PFSK-1 (cell line): Measurements from ENCODE around the gene ACTL7B.

Experiments used
- FOXP2 ChIP-seq: optimal IDR thresholded peaks from 2 replicates; pipeline ENCODE3; 2011; ENCODE audit warnings: borderline replicate concordance, control low read depth, inconsistent platforms; ENCODE audit not compliant: insufficient read depth; ENCODE audit errors: extremely low read length, extremely low read depth
- POLR2AphosphoS5 ChIP-seq: IDR thresholded peaks from 2 replicates; pipeline ENCODE4 v1.6.1; 2012; ENCODE audit warnings: low read depth, mild to moderate bottlenecking, control low read depth, low read length, moderate library complexity
- REST ChIP-seq, 2 experiments: IDR thresholded peaks; 2 replicates each; pipeline versions ENCODE4 v1.6.1 to v1.8.0; 2011 to 2012; ENCODE audit warnings: low read depth in 2 of 2, low read length in 2 of 2, control low read depth in 1 of 2, inconsistent platforms in 1 of 2, mild to moderate bottlenecking in 1 of 2, moderate library complexity in 1 of 2; ENCODE audit not compliant: insufficient read depth in 1 of 2
- SIN3A ChIP-seq: IDR thresholded peaks from 2 replicates; pipeline ENCODE4 v1.6.1; 2012; ENCODE audit warnings: mild to moderate bottlenecking, low read length, moderate library complexity, borderline replicate concordance; ENCODE audit not compliant: insufficient read depth
- TAF1 ChIP-seq: IDR thresholded peaks from 2 replicates; pipeline ENCODE4 v1.6.1; 2012; ENCODE audit warnings: low read length, control low read depth, borderline replicate concordance; ENCODE audit not compliant: insufficient read depth

The ACTL7B gene

GRCh38 chr9:108885643-108886348, 30.0 kb upstream of the ACTL7B start:
- TF ChIP-seq FOXP2 (no peak), SIN3A (no peak), TAF1 (no peak), REST (IDR thresholded peaks at IDR 0.05; ENCODE audit: insufficient read depth in 1 of 2, low read depth in 2 of 2, low read length in 2 of 2) (no peak), POLR2AphosphoS5 (no peak)

GRCh38 chr9:108884701-108885100, 28.9 kb upstream of the ACTL7B start:
- TF ChIP-seq FOXP2 (no peak), REST (IDR thresholded peaks at IDR 0.05; ENCODE audit: insufficient read depth in 1 of 2, low read depth in 2 of 2, low read length in 2 of 2) (no peak), TAF1 (no peak), POLR2AphosphoS5 (no peak), SIN3A (no peak)

DNA sequence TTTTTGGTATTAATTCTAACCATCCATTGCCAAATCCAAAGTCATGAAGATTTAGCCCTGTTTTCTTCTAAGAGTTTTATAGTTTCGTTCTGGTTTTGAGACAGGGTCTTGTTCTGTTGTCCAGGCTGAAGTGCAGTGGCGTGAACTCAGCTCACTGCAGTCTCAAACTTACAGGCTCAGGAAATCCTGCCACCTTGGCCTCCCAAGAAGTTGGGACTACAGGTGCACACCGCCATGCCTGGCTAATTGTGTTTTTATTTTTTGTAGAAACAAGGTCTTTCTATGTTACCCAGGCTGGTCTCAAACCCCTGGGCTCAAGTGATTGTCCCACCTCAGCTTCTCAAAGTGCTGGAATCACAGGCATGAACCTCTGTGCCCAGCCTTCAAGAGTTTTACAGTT, 27.3 kb upstream of the ACTL7B start:
- TF ChIP-seq SIN3A, result no peak
- no peak for TF ChIP-seq TAF1
- TF ChIP-seq REST (IDR thresholded peaks at IDR 0.05; ENCODE audit: insufficient read depth in 1 of 2, low read depth in 2 of 2, low read length in 2 of 2), result no peak
- TF ChIP-seq POLR2AphosphoS5, result no peak
- no peak for TF ChIP-seq FOXP2

DNA sequence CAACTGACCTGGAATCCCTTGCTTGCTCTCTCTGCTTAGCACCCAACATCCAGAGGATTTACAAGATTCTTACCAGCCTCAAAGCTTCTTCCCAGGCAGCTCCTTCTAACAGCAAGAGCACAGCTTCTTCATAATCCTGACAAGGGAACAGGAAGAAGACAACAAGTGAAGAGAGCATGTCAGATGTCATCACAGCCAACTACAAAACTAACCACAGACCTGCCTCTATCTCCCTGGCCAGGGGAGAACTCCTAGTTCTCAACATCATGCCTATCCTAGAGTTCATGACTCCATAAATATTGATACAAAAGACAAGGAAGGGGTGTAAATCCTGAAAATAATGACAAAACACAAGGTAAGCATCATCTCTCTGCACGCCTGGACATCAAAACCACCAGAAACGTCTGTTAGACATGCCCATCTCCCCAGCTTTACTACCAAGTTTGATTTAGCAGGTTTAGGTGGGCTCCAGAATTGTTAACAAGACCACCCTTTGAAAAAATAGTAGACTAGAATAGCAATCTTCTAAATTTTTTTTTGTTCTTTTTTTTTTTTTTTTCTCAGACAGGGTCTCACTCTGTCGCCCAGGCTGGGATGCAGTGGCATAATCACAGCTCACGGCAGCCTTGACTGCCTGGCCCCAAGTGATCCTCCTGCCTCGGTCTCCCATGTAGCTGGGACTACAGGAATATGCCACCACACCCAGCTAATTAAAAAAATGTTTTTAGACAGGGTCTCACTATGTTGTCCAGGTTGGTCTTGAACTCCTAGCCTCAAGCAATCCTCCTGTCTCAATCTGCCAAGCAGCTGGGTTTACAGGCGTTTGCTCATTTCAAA, 26.5 kb upstream of the ACTL7B start:
- TF ChIP-seq REST (IDR thresholded peaks at IDR 0.05; ENCODE audit: insufficient read depth in 1 of 2, low read depth in 2 of 2, low read length in 2 of 2) (no peak), TAF1 (no peak), POLR2AphosphoS5 (no peak), SIN3A (no peak), FOXP2 (no peak)
